NCI-H2107 treated with DMSO at 0.1 percent for 48 hours (cell line): ENCODE results near the gene DECR2.

Experiments
- DNase-seq: peaks from one replicate; lab custom pipeline; 2025; ENCODE audit not compliant: unreplicated experiment; lab: John Stamatoyannopoulos, UW

The DECR2 gene

GRCh38 chr16:427250-427649 lies 25.6 kb downstream of the DECR2 start:
- no peak for DNase-seq

GRCh38 chr16:430904-431303 lies 29.2 kb downstream of the DECR2 start:
- DNase-seq: no peak

DNA sequence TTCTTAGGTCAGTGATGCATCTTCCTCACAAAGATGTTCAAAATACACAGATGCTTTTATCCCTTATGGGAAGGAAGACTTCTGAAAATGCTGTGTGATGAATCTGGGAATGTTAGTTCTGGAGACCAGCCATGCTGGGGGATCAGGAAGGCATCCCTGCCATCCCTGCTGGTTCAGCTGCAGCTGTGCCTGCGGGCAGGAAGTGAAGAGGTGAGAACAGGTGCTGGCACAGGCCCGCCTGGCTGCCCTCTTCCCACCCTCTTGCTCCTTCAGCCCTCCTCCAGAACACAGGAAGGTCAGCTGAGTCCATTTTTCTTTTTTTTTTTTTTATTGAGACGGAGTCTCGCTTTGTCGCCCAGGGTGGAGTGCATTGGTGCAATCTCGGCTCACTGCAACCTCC lies 38.9 kb downstream of the DECR2 start:
- DNase-seq: no peak

DNA sequence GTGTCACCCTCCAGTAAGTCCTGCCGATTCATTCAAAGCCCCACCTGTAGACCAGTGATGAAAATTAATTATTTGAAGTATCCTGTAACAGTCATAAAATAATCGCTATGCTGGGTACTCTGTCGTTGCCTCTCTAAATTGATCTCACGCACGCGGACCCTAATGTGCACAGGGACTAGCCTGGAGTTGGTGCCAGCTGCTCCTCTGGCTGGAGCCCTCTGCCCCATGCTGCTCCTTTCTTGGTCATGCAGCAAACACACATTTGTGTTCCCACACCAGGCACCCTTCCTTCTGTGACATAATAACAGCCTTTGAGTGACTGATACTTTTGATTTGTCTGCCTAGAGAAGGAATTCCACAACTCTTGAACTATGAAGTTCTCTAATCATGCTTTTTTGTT lies 39.8 kb downstream of the DECR2 start:
- no peak for DNase-seq

- no peak for DNase-seq
These were observed 41.3 kb downstream of the DECR2 start for GRCh38 chr16:442976-443375.

GRCh38 chr16:444027-444426 lies 42.3 kb downstream of the DECR2 start:
- no peak for DNase-seq

DNA sequence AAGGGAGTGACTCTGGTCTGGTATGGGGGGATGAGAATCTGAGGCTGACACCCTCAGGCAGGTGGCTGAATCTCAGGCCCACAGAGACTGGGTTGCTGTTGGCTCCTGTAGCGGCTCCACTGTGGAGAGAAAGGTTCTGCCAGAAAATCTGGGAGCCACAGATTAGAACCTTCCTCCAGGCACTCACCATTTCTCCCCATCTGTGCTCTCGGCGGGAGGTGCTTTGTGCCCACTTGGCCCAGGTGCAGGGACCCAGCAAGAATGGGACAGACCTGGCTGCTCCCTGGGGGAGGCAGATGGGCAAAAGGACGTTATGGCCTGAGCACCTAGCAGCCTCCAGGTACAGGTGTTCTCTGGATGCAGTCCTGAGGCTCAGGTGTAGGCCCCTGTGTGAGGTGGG lies 43.9 kb downstream of the DECR2 start:
- DNase-seq: no peak

DNA sequence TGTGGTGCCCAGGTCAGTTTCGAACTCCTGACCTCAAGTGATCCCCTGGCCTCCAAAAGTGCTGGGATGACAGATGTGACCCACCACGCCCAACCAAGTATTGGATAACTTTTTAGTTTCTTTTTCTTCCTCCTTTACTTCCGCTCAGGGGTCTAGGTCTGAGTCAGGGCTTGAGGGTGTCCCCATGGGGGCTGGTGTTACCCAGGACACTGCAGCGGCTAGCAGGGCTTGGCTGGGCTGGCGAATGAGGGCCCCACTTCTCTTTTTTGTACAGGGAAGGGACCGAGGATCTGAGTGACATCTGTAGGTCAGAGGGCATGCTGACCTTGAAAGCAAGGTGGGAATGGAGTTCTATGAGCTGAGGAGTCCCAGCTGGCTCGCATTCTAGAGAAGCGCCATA lies 48.7 kb downstream of the DECR2 start:
- no peak for DNase-seq

GRCh38 chr16:450785-451512 lies 49.3 kb downstream of the DECR2 start:
- peak; percentile 95 for DNase-seq

DNA sequence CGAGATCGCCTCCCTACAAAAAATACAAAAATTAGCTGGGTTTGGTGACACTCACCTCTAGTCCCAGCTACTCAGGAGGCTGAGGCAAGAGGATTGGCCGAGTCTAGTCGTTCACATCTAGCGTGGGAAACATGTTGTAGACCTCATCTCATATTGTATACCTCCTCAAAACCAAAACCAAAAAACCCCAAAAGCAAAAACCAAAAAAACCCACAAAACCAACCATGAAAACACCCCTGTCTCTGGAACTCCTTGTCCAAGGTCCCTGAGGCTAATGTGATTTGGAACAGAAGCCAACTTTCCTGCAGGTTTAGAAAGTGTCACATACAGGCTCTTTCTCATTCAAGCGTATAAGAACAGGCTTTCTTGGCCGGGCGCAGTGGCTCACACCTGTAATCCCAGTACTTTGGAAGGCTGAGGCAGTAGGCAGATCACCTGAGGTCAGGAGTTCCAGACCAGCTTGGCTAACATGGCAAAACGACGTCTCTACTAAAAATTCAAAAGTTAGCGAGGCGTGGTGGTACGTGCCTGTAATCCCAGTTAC lies 52.8 kb downstream of the DECR2 start:
- DNase-seq: no peak

DNA sequence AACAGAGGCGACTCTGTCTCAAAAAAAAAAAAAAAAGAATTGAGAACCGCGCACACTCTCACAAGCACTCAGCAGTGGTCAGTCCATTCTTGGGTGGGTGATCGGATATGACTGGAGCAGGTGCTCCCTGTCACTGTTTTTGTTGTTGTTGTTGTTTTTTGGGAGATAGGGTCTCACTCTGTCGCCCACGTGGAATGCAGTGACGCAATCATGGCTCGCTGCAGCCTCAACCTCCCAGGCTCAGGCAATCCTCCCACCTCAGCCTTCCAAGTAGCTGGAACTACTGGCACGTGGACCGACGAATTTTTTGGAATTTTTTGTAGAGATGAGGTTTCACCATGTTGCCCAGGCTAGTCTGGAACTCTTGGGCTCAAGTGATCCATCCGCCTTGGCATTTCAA lies 53.8 kb downstream of the DECR2 start:
- DNase-seq: no peak

DNA sequence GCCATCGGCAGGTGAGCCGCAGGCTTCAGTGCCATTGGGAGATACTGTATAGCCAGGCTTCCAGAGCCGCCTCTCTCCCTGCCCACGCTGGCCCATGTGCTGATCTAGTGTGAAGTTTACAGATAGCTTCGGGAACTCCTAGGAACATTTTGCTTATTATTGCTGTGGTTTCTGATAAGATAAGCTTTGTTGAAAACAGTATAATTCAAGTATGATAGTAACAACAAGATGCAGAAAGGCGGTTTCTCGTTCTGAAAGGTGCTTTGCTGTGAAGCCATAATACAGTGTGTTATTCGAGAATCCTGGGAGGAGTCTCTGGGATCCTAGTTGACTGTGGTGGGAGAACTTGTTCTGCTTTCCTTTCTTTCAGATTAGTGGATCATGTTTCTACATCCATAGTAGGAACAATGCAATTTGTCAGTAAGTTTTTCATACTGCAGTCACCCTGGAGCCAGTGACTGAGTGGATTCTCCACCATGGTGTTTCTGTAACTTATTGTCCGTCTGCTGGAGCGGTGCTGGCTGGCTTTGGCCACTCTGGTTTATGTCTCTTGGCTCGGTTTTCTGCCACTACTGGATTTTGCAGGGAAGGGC lies 55.3 kb downstream of the DECR2 start:
- peak; percentile 92 for DNase-seq

DNA sequence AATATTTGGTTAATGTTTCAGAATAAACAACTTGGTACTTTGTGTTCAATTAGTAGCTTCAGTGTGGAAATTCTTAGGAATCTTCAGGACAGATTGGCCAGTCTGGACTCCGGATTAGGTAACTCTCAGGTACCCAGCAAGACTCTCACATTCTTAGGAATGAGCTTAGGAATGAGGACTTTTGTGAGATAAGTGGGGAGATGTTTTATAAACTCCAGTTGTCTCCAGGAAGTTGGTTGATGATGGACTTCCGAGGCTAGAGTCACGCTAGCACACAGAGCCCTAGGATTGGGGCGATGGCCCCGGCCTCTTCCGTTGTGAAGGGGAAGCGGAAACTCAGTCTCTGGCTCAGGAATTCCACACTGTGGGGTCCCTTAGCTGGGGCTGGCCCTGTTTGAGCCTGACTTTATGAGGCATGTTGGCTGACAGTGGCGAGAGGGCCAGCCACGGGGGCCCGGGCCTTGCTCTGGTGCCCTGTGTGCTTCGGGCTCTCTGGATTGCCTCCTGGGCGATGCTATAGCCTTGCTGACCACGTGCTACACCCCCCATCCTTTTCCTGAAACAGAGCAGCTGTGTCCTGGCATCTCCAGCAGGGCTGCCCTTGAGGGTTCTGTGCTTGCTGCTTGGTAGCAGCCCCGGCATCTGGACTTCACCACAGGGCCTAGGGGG lies 56.2 kb downstream of the DECR2 start:
- DNase-seq: no peak

- no peak for DNase-seq
These were observed 58.1 kb downstream of the DECR2 start for GRCh38 chr16:459761-460160.

GRCh38 chr16:460787-461186 lies 59.1 kb downstream of the DECR2 start:
- DNase-seq: no peak
